Osteoblast (primary cell): ENCODE results near the gene FALEC. TPM values are rescaled to one million over a fixed set of nuclear protein-coding genes. Genes with fewer than 3 reads are reported as not detected.

Experiments used
- DNase-seq: peaks from one replicate; pipeline ENCODE4 v3.0.0; 2011; ENCODE audit warnings: low spot score, mixed read lengths; ENCODE audit not compliant: insufficient read length; ENCODE audit errors: missing footprints
- H2AFZ ChIP-seq: 2 replicates; pipeline ENCODE4 v1.6.0; 2011; ENCODE audit warnings: mild to moderate bottlenecking, low read length
- H3K27ac ChIP-seq: 2 replicates; pipeline ENCODE4 v1.5.1; 2011; ENCODE audit warnings: mild to moderate bottlenecking, low read depth, low read length, moderate library complexity
- H3K27me3 ChIP-seq: 2 replicates; pipeline ENCODE4 v1.6.0; 2012; ENCODE audit warnings: mild to moderate bottlenecking, control low read depth, inconsistent platforms, low read length, moderate library complexity; ENCODE audit not compliant: insufficient read depth
- H3K36me3 ChIP-seq: 2 replicates; pipeline ENCODE4 v1.5.1; 2011; ENCODE audit warnings: mild to moderate bottlenecking, low read length, control low read depth, moderate library complexity; ENCODE audit not compliant: insufficient read depth
- H3K4me1 ChIP-seq: 2 replicates; pipeline ENCODE4 v1.5.1; 2011; ENCODE audit warnings: mild to moderate bottlenecking, low read length, control low read depth, moderate library complexity; ENCODE audit not compliant: insufficient read depth
- H3K4me2 ChIP-seq: 2 replicates; pipeline ENCODE4 v1.6.0; 2011; ENCODE audit warnings: mild to moderate bottlenecking, low read length; ENCODE audit not compliant: insufficient read depth
- H3K4me3 ChIP-seq: fragments of 200-600 bp; sonication (generic); 3 replicates; pipeline ENCODE4 v1.5.1; 2012; ENCODE audit warnings: mild to moderate bottlenecking, low read length, inconsistent platforms; ENCODE audit not compliant: insufficient read depth
- H3K79me2 ChIP-seq: 2 replicates; pipeline ENCODE4 v1.6.0; 2012; ENCODE audit warnings: mild to moderate bottlenecking, low read length, control low read depth, inconsistent platforms; ENCODE audit not compliant: insufficient read depth
- H3K9me3 ChIP-seq: 2 replicates; pipeline ENCODE4 v1.5.1; 2011; ENCODE audit warnings: low read depth, low read length, control low read depth
- H4K20me1 ChIP-seq: 2 replicates; pipeline ENCODE4 v1.6.0; 2012; ENCODE audit warnings: mild to moderate bottlenecking, low read length, control low read depth; ENCODE audit not compliant: insufficient read depth
- CTCF ChIP-seq: IDR thresholded peaks from 2 replicates; pipeline ENCODE4 v1.5.1; 2011; ENCODE audit warnings: mild to moderate bottlenecking, low read depth, low read length, moderate library complexity; ENCODE audit errors: extremely low read depth
- total RNA-seq: library from RNA; depleted of rRNA; stranded (reverse); fragments of >200 nt; gene quantifications from 2 replicates; pipeline ENCODE4 v1.2.3, GENCODE V29; 2012

The FALEC gene
- total RNA-seq, 1 donor: 0.36 TPM

DNA sequence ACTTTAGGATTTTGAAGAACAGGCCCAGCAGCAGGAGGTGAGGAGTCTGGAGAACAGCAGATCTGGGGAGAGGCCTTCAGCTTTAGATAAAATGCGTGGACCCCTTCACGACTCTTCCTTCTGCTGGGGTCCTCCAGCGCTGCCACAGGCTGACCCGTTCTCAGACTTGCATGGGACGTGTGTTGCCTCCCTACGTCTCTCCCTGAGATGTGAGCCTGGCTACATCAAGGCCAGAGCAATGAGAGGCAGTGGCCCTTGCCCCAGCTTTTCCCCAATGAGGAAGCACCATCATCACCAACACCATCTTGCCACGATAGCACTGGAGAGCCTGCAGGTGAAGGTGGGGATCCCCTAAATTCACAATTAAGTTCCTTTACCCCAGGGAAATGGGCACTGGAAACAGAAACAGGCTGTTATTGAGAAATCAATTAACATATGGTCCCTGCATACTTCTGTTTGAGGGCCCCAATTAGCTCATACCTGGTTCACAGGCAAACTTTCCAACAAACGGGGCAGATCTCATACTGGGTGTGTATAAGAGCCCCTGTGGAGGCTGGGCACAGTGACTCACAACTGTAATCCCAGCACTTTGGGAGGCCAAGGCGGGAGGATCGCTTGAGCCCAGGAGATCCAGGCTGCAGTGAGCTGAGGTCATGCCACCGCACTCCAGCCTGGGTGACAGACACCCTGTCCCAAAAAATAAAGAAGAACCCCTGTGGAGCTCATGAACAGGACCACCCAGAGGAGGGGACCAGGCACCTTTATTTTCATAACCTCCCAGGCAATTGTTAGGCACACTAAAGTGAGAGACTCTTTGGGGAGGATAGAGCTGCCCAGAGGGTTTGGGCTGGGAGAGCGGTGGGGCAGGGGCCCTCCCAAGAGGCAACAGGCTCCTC lies 21.5 kb downstream of the FALEC start:
- Histone ChIP-seq H3K4me2 (no peak overlapping the region), H3K4me1 (peaks cover 41% of the 10 kb centered on the region)

GRCh38 chr1:150537732-150538684 lies 22.5 kb downstream of the FALEC start:
- Histone ChIP-seq H3K4me2 (no peak overlapping the region), H3K4me3 (no peak overlapping the region), H2AFZ (peak overlapping the region; percentile 67), H3K79me2 (no peaks in the 10 kb centered on the region), H3K27ac (peak overlapping the region; percentile 61), H3K27me3 (no peaks in the 10 kb centered on the region), H3K9me3 (no peaks in the 10 kb centered on the region), H4K20me1 (no peaks in the 10 kb centered on the region), H3K36me3 (no peaks in the 10 kb centered on the region), H3K4me1 (peaks cover 32% of the 10 kb centered on the region)
- peak; percentile 9 for TF ChIP-seq CTCF
- peak; percentile 88 for DNase-seq

More for the DNA sequence above, 21.5 kb downstream of the FALEC start:
- Histone ChIP-seq H4K20me1 (no peaks in the 10 kb centered on the region), H3K27ac (peak overlapping the region; percentile 41), H3K9me3 (no peaks in the 10 kb centered on the region), H3K4me3 (no peak overlapping the region), H3K36me3 (no peaks in the 10 kb centered on the region), H2AFZ (peak overlapping the region; percentile 29), H3K27me3 (no peaks in the 10 kb centered on the region), H3K79me2 (no peaks in the 10 kb centered on the region)
- no peak for TF ChIP-seq CTCF
- peak; percentile 66 for DNase-seq

DNA sequence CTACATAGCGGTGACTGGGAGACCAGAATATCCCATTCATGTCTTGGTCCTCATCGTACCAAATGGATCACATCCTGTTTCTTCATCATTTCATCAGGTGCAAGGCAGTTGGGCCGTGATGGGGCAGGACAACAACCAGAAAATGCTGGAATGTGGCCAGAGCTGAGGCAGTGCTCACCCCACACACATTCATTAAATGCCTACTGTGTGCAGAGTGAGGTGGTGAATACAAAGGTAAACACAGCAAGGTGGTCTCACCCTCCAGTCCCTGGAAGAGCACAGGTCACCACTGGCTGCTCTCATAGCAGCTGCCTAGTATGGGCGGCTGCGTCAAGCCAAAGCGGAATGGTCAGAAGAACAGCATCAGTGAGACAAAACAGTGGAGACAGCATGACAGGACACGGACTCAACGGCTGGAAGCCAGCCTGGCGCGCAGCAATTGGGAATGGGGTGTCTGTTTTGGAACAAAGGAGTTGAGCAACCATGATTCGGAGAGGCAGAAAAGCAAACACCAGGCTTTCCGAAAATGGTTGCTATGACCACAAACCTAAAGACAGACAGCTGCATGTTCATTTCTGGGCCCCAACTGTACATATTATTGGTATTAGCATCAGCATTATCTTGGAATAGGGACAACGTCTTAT lies 28.1 kb downstream of the FALEC start:
- DNase-seq: peak; percentile 86
- no peak overlapping the region for H3K4me2 ChIP-seq
- TF ChIP-seq CTCF: no peak
- H3K4me1 ChIP-seq: peaks cover 9% of the 10 kb centered on the region
- no peaks in the 10 kb centered on the region for H3K27me3 ChIP-seq
- no peaks in the 10 kb centered on the region for H3K9me3 ChIP-seq
- no peak overlapping the region for H3K4me3 ChIP-seq
- no peaks in the 10 kb centered on the region for H3K36me3 ChIP-seq
- H2AFZ ChIP-seq: peak overlapping the region; percentile 60
- H3K79me2 ChIP-seq: no peaks in the 10 kb centered on the region
- no peak overlapping the region for H3K27ac ChIP-seq
- no peaks in the 10 kb centered on the region for H4K20me1 ChIP-seq
